Measurements from ENCODE around the gene EGFL7.

Gene EGFL7

DNA sequence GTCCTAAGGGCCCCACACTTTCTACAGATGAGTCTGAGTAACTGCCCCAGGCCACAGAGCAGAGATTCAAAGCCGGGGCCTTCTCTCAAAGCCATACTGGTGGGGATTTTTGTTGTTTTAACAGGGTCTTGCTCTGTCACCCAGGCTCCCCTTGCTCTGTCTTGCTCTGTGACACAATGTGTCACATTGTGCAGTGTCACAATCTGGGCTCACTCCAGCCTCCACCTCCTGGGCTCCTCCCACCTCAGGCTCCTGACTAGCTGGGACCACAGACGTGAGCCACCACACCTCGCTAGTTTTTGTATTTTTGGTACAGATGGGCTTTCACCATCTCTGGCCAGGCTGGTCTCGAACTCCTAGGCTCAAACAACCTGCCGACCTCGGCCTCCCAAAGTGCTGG lies 15.9 kb downstream of the EGFL7 start:
- Mint-ChIP-seq H3K27me3 (ENCODE audit: low read depth) (no peaks in the 10 kb centered on the region), H3K36me3 (ENCODE audit: low read depth) (no peaks in the 10 kb centered on the region), H3K4me1 (no peaks in the 10 kb centered on the region), H3K4me3 (no peak overlapping the region), H3K9me3 (no peaks in the 10 kb centered on the region), H3K27ac (peak overlapping the region in 1 of 3 experiments; percentile 69)
- TF ChIP-seq CTCF (IDR thresholded peaks at IDR 0.05; ENCODE audit: unreplicated experiment in 3 of 3), result no peak

GRCh38 chr9:136679431-136679941 lies 16.8 kb downstream of the EGFL7 start:
- no peaks in the 10 kb centered on the region for H3K9me3 Mint-ChIP-seq
- peak overlapping the region in 1 of 3 experiments; percentile 5 for H3K27ac Mint-ChIP-seq
- no peaks in the 10 kb centered on the region for H3K4me1 Mint-ChIP-seq
- no peaks in the 10 kb centered on the region for H3K36me3 Mint-ChIP-seq (ENCODE audit: low read depth)
- no peak for TF ChIP-seq CTCF (IDR thresholded peaks at IDR 0.05; ENCODE audit: unreplicated experiment in 3 of 3)
- H3K27me3 Mint-ChIP-seq (ENCODE audit: low read depth), result no peaks in the 10 kb centered on the region
- H3K4me3 Mint-ChIP-seq, result no peak overlapping the region

GRCh38 chr9:136681029-136681428 lies 18.3 kb downstream of the EGFL7 start:
- Mint-ChIP-seq H3K4me3 (no peak overlapping the region), H3K27me3 (ENCODE audit: low read depth) (no peaks in the 10 kb centered on the region), H3K9me3 (no peaks in the 10 kb centered on the region), H3K4me1 (no peaks in the 10 kb centered on the region), H3K27ac (no peak overlapping the region), H3K36me3 (ENCODE audit: low read depth) (no peaks in the 10 kb centered on the region)
- TF ChIP-seq CTCF (IDR thresholded peaks at IDR 0.05; ENCODE audit: unreplicated experiment in 3 of 3), result no peak

DNA sequence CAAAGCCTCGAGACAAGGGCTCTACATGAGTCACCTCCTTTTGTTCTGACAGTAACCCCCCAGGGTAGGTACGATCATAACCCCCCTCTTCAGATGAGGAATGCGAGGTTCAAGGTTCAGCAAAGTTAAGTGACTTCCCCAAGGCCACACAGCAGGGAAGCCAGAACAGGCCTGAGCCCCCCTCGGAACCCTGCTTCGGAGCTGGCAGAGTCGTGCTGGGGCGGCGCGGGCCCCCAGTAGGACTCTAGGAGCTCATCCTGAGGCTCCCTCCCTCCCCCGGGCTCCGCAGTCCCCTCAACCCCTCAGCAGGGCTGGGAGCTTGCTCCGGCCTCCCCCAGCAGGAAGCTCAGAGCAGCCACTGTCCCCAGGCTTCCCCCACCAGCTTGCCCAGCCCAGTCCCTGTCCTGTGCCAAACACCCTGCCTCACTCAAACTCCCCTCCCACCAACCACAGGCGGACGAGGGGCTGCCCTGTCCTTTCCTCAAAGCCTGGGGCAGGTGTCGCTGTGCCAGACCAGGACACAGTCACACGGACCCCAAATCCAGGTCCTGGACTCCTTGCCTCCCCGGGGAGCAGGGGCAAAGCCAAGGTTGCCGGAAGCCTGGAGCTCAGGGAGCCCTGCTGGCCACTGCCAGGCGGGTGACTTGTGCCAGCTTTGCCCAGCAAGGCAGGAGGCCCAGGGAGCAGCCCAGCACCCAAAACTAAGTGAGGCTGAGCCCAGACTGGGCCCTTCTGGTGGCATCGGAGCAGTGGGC lies 19.4 kb downstream of the EGFL7 start:
- no peaks in the 10 kb centered on the region for H3K27me3 Mint-ChIP-seq (ENCODE audit: low read depth)
- no peak overlapping the region for H3K4me3 Mint-ChIP-seq
- no peaks in the 10 kb centered on the region for H3K4me1 Mint-ChIP-seq
- no peak overlapping the region for H3K27ac Mint-ChIP-seq
- H3K36me3 Mint-ChIP-seq (ENCODE audit: low read depth), result no peaks in the 10 kb centered on the region
- no peak for TF ChIP-seq CTCF (IDR thresholded peaks at IDR 0.05; ENCODE audit: unreplicated experiment in 3 of 3)
- no peaks in the 10 kb centered on the region for H3K9me3 Mint-ChIP-seq

- Mint-ChIP-seq H3K27me3 (ENCODE audit: low read depth) (no peaks in the 10 kb centered on the region), H3K27ac (no peak overlapping the region), H3K9me3 (no peaks in the 10 kb centered on the region), H3K4me1 (no peaks in the 10 kb centered on the region), H3K4me3 (no peak overlapping the region), H3K36me3 (ENCODE audit: low read depth) (no peaks in the 10 kb centered on the region)
- TF ChIP-seq CTCF (IDR thresholded peaks at IDR 0.05; ENCODE audit: unreplicated experiment in 3 of 3), result no peak
Observed at GRCh38 chr9:136682710-136683109, 20.0 kb downstream of the EGFL7 start.

All from nephron (organoid).